GM23338 (cell line): ENCODE measurements around the gene SLC35A5. TPM values are rescaled to one million over a fixed set of nuclear protein-coding genes. Genes with fewer than 3 reads are reported as not detected.
"Not testable (repeated sequence)": the region's sequence is repeated elsewhere in the genome, so short reads cannot be mapped to it uniquely, and the experiment has no call there.

Experiments used
- ATAC-seq: fragments of 200-7000 bp; cut with Tn5 transposase; 3 replicates; pipeline ENCODE4 v1.9.1; 2020
- DNase-seq: peaks from one replicate; pipeline ENCODE4 v3.0.0-alpha.2; 2015; ENCODE audit warnings: low spot score
- H2AFZ ChIP-seq: fragments of 200-600 bp; sonication (generic); 2 replicates; pipeline ENCODE4 v1.8.0; 2016; ENCODE audit warnings: antibody characterized with exemption, mild to moderate bottlenecking, moderate library complexity
- H3F3A ChIP-seq: fragments of 200-600 bp; sonication (generic); replicated peaks from 2 replicates; pipeline ENCODE4 v1.8.0; 2017; ENCODE audit warnings: antibody characterized with exemption, mixed run types, low read depth
- H3K27ac ChIP-seq: fragments of 200-600 bp; sonication (generic); 2 replicates; pipeline ENCODE4 v1.6.1; 2016; ENCODE audit warnings: low read depth
- H3K27me3 ChIP-seq: fragments of 200-600 bp; sonication (generic); 2 replicates; pipeline ENCODE4 v1.8.0; 2016; ENCODE audit warnings: mild to moderate bottlenecking, mixed run types, moderate library complexity; ENCODE audit not compliant: insufficient read depth
- H3K36me3 ChIP-seq: fragments of 200-600 bp; sonication (generic); 2 replicates; pipeline ENCODE4 v1.8.0; 2016; ENCODE audit warnings: mild to moderate bottlenecking; ENCODE audit not compliant: insufficient read depth
- H3K4me1 ChIP-seq: fragments of 200-600 bp; sonication (generic); 2 replicates; pipeline ENCODE4 v1.8.0; 2016; ENCODE audit warnings: mild to moderate bottlenecking, moderate library complexity; ENCODE audit not compliant: insufficient read depth
- H3K4me2 ChIP-seq: fragments of 200-600 bp; sonication (generic); 2 replicates; pipeline ENCODE4 v1.7.1; 2017; ENCODE audit warnings: mixed run types
- H3K4me3 ChIP-seq: fragments of 200-600 bp; sonication (generic); 2 replicates; pipeline ENCODE4 v1.6.1; 2016; ENCODE audit warnings: mixed run types
- H3K79me2 ChIP-seq: fragments of 200-600 bp; sonication (generic); replicated peaks from 2 replicates; pipeline ENCODE4 v1.8.0; 2017; ENCODE audit warnings: mild to moderate bottlenecking; ENCODE audit not compliant: insufficient read depth
- H3K9me2 ChIP-seq: fragments of 200-600 bp; sonication (generic); 2 replicates; pipeline ENCODE4 v1.8.0; 2017; ENCODE audit not compliant: insufficient read depth
- H4K20me1 ChIP-seq: fragments of 200-600 bp; sonication (generic); replicated peaks from 2 replicates; pipeline ENCODE4 v1.8.0; 2017; ENCODE audit warnings: mild to moderate bottlenecking; ENCODE audit not compliant: insufficient read depth
- H3K27ac Mint-ChIP-seq: 2 replicates; pipeline ENCODE4 v1.8.0; 2020; ENCODE audit warnings: inconsistent platforms, mild to moderate bottlenecking, moderate library complexity, mixed read lengths
- H3K27me3 Mint-ChIP-seq: 3 replicates; pipeline ENCODE4 v1.8.0; 2022; ENCODE audit warnings: low read depth, mild to moderate bottlenecking, moderate library complexity, mixed read lengths, inconsistent platforms; ENCODE audit not compliant: insufficient read depth, poor library complexity
- H3K36me3 Mint-ChIP-seq: 3 replicates; pipeline ENCODE4 v1.8.0; 2021; ENCODE audit warnings: low read depth, mild to moderate bottlenecking, inconsistent platforms, moderate library complexity, mixed read lengths
- H3K4me1 Mint-ChIP-seq: 3 replicates; pipeline ENCODE4 v1.8.0; 2020; ENCODE audit warnings: mild to moderate bottlenecking, inconsistent platforms, mixed read lengths
- H3K4me3 Mint-ChIP-seq: 3 replicates; pipeline ENCODE4 v1.8.0; 2021; ENCODE audit warnings: moderate library complexity, mild to moderate bottlenecking, inconsistent platforms, mixed read lengths
- H3K9me3 Mint-ChIP-seq: 3 replicates; pipeline ENCODE4 v1.8.0; 2020; ENCODE audit warnings: moderate library complexity, mild to moderate bottlenecking, inconsistent platforms, mixed read lengths
- CREB1 ChIP-seq: fragments of 250-450 bp; sonication (Bioruptor Pico); IDR thresholded peaks from 2 replicates; pipeline ENCODE4 v1.5.0; 2020; ENCODE audit warnings: low read depth, mild to moderate bottlenecking, moderate library complexity
- ETS1 ChIP-seq: IDR thresholded peaks from 2 replicates; pipeline ENCODE4 v1.6.1; 2016; ENCODE audit warnings: antibody characterized with exemption
- EZH2 ChIP-seq: fragments of 200-600 bp; sonication (generic); IDR thresholded peaks from one replicate; pipeline ENCODE4 v1.8.0; 2017; ENCODE audit warnings: antibody characterized with exemption, mild to moderate bottlenecking, low read depth; ENCODE audit not compliant: unreplicated experiment
- EZH2phosphoT487 ChIP-seq: fragments of 200-600 bp; sonication (generic); IDR thresholded peaks from one replicate; pipeline ENCODE4 v1.8.1; 2018; ENCODE audit warnings: antibody characterized with exemption; ENCODE audit not compliant: unreplicated experiment
- JUNB ChIP-seq: IDR thresholded peaks from one replicate; pipeline ENCODE4 v1.6.1; 2016; ENCODE audit warnings: antibody characterized with exemption; ENCODE audit not compliant: unreplicated experiment
- NANOG ChIP-seq: IDR thresholded peaks from 2 replicates; pipeline ENCODE4 v1.6.1; 2016; ENCODE audit warnings: antibody characterized with exemption, borderline replicate concordance
- POLR2AphosphoS5 ChIP-seq: IDR thresholded peaks from 2 replicates; pipeline ENCODE4 v1.6.1; 2016; ENCODE audit warnings: antibody characterized with exemption, low read depth
- REST ChIP-seq: IDR thresholded peaks from one replicate; pipeline ENCODE4 v1.6.1; 2018; ENCODE audit warnings: antibody characterized with exemption; ENCODE audit not compliant: unreplicated experiment
- STAT1 ChIP-seq: IDR thresholded peaks from one replicate; pipeline ENCODE4 v1.6.1; 2016; ENCODE audit warnings: antibody characterized with exemption; ENCODE audit not compliant: unreplicated experiment
- ZNF114 ChIP-seq: fragments of 250-450 bp; sonication (Bioruptor Pico); IDR thresholded peaks from 2 replicates; pipeline ENCODE4 v1.5.0; 2020; ENCODE audit warnings: mild to moderate bottlenecking, moderate library complexity
- polyA plus RNA-seq: library from polyadenylated mRNA; unstranded; fragments of >200 nt; fragmentation: Nextera tagmentation; extraction: Ambion mirVana; gene quantifications from 2 replicates; pipeline ENCODE4 v1.2.1, GENCODE V29; 2016
- total RNA-seq: library from RNA; depleted of rRNA; stranded (reverse); fragments of >200 nt; shearing (Covaris generic); gene quantifications from 2 replicates; pipeline ENCODE4 v1.2.3, GENCODE V29; 2014
- TF ChIP-seq, protein P1 (sequence below), 2 experiments: fragments of 200-600 bp in 1 of 2; sonication (generic) in 1 of 2; conservative IDR thresholded peaks; 2 replicates each; pipeline versions ENCODE4 v1.5.1 to v1.6.1; 2016 to 2017; ENCODE audit warnings: antibody characterized with exemption in 2 of 2, low read depth in 2 of 2, mild to moderate bottlenecking in 2 of 2, moderate library complexity in 1 of 2

The SLC35A5 gene
- total and polyA plus RNA-seq, 2 experiments from 2014 or later: 19.9 to 40.4 TPM

- Histone ChIP-seq H3K4me2 (peak overlapping the region; percentile 88), H3K4me3 (peak overlapping the region; percentile 65), H3K79me2 (peaks cover 31% of the 10 kb centered on the region), H3K4me1 (peaks cover 35% of the 10 kb centered on the region), H3K27ac (peak overlapping the region; percentile 91)
- H3K9me3 Mint-ChIP-seq, H3K27me3 ChIP-seq, H3K36me3 ChIP-seq, H3F3A ChIP-seq, H3K9me2 ChIP-seq, H2AFZ ChIP-seq, ATAC-seq, H3K27me3 Mint-ChIP-seq, H3K27ac Mint-ChIP-seq, H4K20me1 ChIP-seq: not testable (repeated sequence)
- H3K4me1 Mint-ChIP-seq: peaks cover 29% of the 10 kb centered on the region
- H3K4me3 Mint-ChIP-seq: peak overlapping the region; percentile 10; the same call in 1 of the 3 replicates
- TF ChIP-seq, protein P1, sequence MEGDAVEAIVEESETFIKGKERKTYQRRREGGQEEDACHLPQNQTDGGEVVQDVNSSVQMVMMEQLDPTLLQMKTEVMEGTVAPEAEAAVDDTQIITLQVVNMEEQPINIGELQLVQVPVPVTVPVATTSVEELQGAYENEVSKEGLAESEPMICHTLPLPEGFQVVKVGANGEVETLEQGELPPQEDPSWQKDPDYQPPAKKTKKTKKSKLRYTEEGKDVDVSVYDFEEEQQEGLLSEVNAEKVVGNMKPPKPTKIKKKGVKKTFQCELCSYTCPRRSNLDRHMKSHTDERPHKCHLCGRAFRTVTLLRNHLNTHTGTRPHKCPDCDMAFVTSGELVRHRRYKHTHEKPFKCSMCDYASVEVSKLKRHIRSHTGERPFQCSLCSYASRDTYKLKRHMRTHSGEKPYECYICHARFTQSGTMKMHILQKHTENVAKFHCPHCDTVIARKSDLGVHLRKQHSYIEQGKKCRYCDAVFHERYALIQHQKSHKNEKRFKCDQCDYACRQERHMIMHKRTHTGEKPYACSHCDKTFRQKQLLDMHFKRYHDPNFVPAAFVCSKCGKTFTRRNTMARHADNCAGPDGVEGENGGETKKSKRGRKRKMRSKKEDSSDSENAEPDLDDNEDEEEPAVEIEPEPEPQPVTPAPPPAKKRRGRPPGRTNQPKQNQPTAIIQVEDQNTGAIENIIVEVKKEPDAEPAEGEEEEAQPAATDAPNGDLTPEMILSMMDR (conservative IDR thresholded peaks at IDR 0.05; ENCODE audit: low read depth in 2 of 2): peak; percentile 51 to 54
- peak; percentile 48; the same call in 1 of the 2 replicates for TF ChIP-seq CREB1 (CRISPR knock-in tag)
- peak; percentile 71 for DNase-seq
- peaks cover 12% of the 10 kb centered on the region for H3K36me3 Mint-ChIP-seq
Observed at GRCh38 chr3:112564247-112564939, 2.5 kb downstream of the SLC35A5 start.

DNA sequence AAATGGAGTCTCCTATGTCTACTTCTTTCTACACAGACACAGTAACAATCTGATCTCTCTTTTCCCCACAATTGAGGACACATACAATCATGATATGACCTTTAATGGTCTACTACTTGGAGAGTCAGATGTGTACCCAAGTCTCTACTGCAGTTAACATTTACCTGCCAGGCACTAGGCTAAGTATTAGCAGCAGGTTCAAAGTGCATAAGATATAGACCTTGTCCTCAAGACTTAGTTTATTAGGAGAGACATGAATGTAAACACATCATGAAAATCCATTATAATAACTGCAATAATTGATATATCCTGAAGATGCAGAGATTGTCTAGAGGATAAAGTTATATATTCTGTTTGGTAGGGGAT lies 3.1 kb downstream of the SLC35A5 start:
- Histone ChIP-seq H3F3A (peaks cover 4% of the 10 kb centered on the region; the same call in 1 of the 2 replicates), H3K27ac (peak overlapping the region; percentile 91), H3K9me2 (no peaks in the 10 kb centered on the region), H3K4me2 (peak overlapping the region; percentile 88), H3K36me3 (no peaks in the 10 kb centered on the region), H2AFZ (no peak overlapping the region), H3K79me2 (peaks cover 26% of the 10 kb centered on the region), H3K27me3 (no peaks in the 10 kb centered on the region), H3K4me1 (peaks cover 29% of the 10 kb centered on the region), H3K4me3 (peak overlapping the region; percentile 25), H4K20me1 (no peaks in the 10 kb centered on the region)
- no peak for ATAC-seq
- peaks cover 7% of the 10 kb centered on the region for H3K27me3 Mint-ChIP-seq
- TF ChIP-seq, protein P1 (conservative IDR thresholded peaks at IDR 0.05; ENCODE audit: low read depth in 2 of 2): no peak
- TF ChIP-seq REST: no peak
- TF ChIP-seq STAT1: no peak
- no peak for TF ChIP-seq CREB1 (CRISPR knock-in tag)
- no peak for TF ChIP-seq JUNB
- TF ChIP-seq NANOG: no peak
- no peak for TF ChIP-seq EZH2
- TF ChIP-seq EZH2phosphoT487: no peak
- TF ChIP-seq ZNF114 (CRISPR knock-in tag): no peak
- TF ChIP-seq ETS1: no peak
- TF ChIP-seq POLR2AphosphoS5: no peak
- no peak for DNase-seq
- no peak overlapping the region for H3K4me3 Mint-ChIP-seq
- no peak overlapping the region for H3K27ac Mint-ChIP-seq
- no peaks in the 10 kb centered on the region for H3K9me3 Mint-ChIP-seq
- H3K36me3 Mint-ChIP-seq: peaks cover 12% of the 10 kb centered on the region
- H3K4me1 Mint-ChIP-seq: peaks cover 23% of the 10 kb centered on the region
